ENCODE data around the gene DTNBP1.

Gene DTNBP1

GRCh38 chr6:15489261-15489962 is 173.4 kb downstream of the DTNBP1 start:
- no peak for DNase-seq (ENCODE audit: low read depth in 4 of 4, low spot score in 1 of 4)

- no peak for DNase-seq (ENCODE audit: low read depth in 4 of 4, low spot score in 1 of 4)
Measured at GRCh38 chr6:15487262-15487661, 175.6 kb downstream of the DTNBP1 start.

GRCh38 chr6:15485936-15486335 is 176.9 kb downstream of the DTNBP1 start:
- DNase-seq (ENCODE audit: low read depth in 4 of 4, low spot score in 1 of 4): no peak

- DNase-seq (ENCODE audit: low read depth in 4 of 4, low spot score in 1 of 4): no peak
Measured at GRCh38 chr6:15484821-15485220, 178.0 kb downstream of the DTNBP1 start.

- no peak for DNase-seq (ENCODE audit: low read depth in 4 of 4, low spot score in 1 of 4)
Measured at GRCh38 chr6:15484140-15484539, 178.7 kb downstream of the DTNBP1 start.

GRCh38 chr6:15483060-15483459 is 179.8 kb downstream of the DTNBP1 start:
- DNase-seq (ENCODE audit: low read depth in 4 of 4, low spot score in 1 of 4): no peak

GRCh38 chr6:15481390-15482291 is 181.2 kb downstream of the DTNBP1 start:
- DNase-seq (ENCODE audit: low read depth in 4 of 4, low spot score in 1 of 4): no peak

GRCh38 chr6:15480525-15480924 is 182.3 kb downstream of the DTNBP1 start:
- DNase-seq (ENCODE audit: low read depth in 4 of 4, low spot score in 1 of 4): no peak

- DNase-seq (ENCODE audit: low read depth in 4 of 4, low spot score in 1 of 4): no peak
Measured at GRCh38 chr6:15479761-15480160, 183.1 kb downstream of the DTNBP1 start.

GRCh38 chr6:15477746-15478145 is 185.1 kb downstream of the DTNBP1 start:
- DNase-seq (ENCODE audit: low read depth in 4 of 4, low spot score in 1 of 4): no peak

- DNase-seq (ENCODE audit: low read depth in 4 of 4, low spot score in 1 of 4): no peak
Measured at GRCh38 chr6:15476631-15477380, 186.0 kb downstream of the DTNBP1 start.

GRCh38 chr6:15475872-15476271 is 187.0 kb downstream of the DTNBP1 start:
- no peak for DNase-seq (ENCODE audit: low read depth in 4 of 4, low spot score in 1 of 4)

- no peak for DNase-seq (ENCODE audit: low read depth in 4 of 4, low spot score in 1 of 4)
Measured at GRCh38 chr6:15475261-15475660, 187.6 kb downstream of the DTNBP1 start.

GRCh38 chr6:15474196-15474595 is 188.6 kb downstream of the DTNBP1 start:
- no peak for DNase-seq (ENCODE audit: low read depth in 4 of 4, low spot score in 1 of 4)

GRCh38 chr6:15473741-15474161 is 189.1 kb downstream of the DTNBP1 start:
- no peak for DNase-seq (ENCODE audit: low read depth in 4 of 4, low spot score in 1 of 4)

GRCh38 chr6:15473174-15473573 is 189.7 kb downstream of the DTNBP1 start:
- no peak for DNase-seq (ENCODE audit: low read depth in 4 of 4, low spot score in 1 of 4)
